Measurements from ENCODE around the gene BRD3. TPM values are rescaled to one million over a fixed set of nuclear protein-coding genes. Genes with fewer than 3 reads are reported as not detected.

The BRD3 gene
- total RNA-seq, 1 experiment from 2014 or later = 14.9 TPM

GRCh38 chr9:134039386-134040175 lies 28.2 kb downstream of the BRD3 start:
- DNase-seq (ENCODE audit: low spot score) = no peak

- no peak for DNase-seq (ENCODE audit: low spot score)
Measured at GRCh38 chr9:134037641-134038040, 30.2 kb downstream of the BRD3 start.

GRCh38 chr9:134036130-134036529 lies 31.7 kb downstream of the BRD3 start:
- DNase-seq (ENCODE audit: low spot score) = no peak

- DNase-seq (ENCODE audit: low spot score) = no peak
Measured at GRCh38 chr9:134035041-134036039, 32.5 kb downstream of the BRD3 start.

- DNase-seq (ENCODE audit: low spot score) = no peak
Measured at GRCh38 chr9:134034215-134035040, 33.4 kb downstream of the BRD3 start.

GRCh38 chr9:134033516-134034214 lies 34.2 kb downstream of the BRD3 start:
- no peak for DNase-seq (ENCODE audit: low spot score)

- no peak for DNase-seq (ENCODE audit: low spot score)
Measured at GRCh38 chr9:134032456-134033222, 35.2 kb downstream of the BRD3 start.

GRCh38 chr9:134031783-134032182 lies 36.0 kb downstream of the BRD3 start:
- DNase-seq (ENCODE audit: low spot score) = no peak

GRCh38 chr9:134030821-134031470 lies 36.9 kb downstream of the BRD3 start:
- DNase-seq (ENCODE audit: low spot score) = no peak

GRCh38 chr9:134029248-134030226 lies 38.3 kb downstream of the BRD3 start:
- no peak for DNase-seq (ENCODE audit: low spot score)

- DNase-seq (ENCODE audit: low spot score) = no peak
Measured at GRCh38 chr9:134028575-134029247, 39.1 kb downstream of the BRD3 start.

GRCh38 chr9:134028076-134028475 lies 39.8 kb downstream of the BRD3 start:
- no peak for DNase-seq (ENCODE audit: low spot score)

- no peak for DNase-seq (ENCODE audit: low spot score)
Measured at GRCh38 chr9:134027561-134027960, 40.3 kb downstream of the BRD3 start.

GRCh38 chr9:134026981-134027380 lies 40.8 kb downstream of the BRD3 start:
- no peak for DNase-seq (ENCODE audit: low spot score)

- no peak for DNase-seq (ENCODE audit: low spot score)
Measured at GRCh38 chr9:134026581-134026980, 41.2 kb downstream of the BRD3 start.

- DNase-seq (ENCODE audit: low spot score) = peak; percentile 35
Measured at GRCh38 chr9:134025606-134026541, 42.0 kb downstream of the BRD3 start.
